SU-DHL-6 (cell line): Measurements from ENCODE around the gene POLRMT.
"Not testable (repeated sequence)": the region's sequence is repeated elsewhere in the genome, so short reads cannot be mapped to it uniquely, and the experiment has no call there.

Experiments used
- H2AFZ ChIP-seq: fragments of 200-600 bp; sonication (generic); 2 replicates; pipeline ENCODE4 v1.6.1; 2014; ENCODE audit warnings: low read depth, mild to moderate bottlenecking, moderate library complexity, mixed read lengths, antibody characterized with exemption, low read length; ENCODE audit not compliant: severe bottlenecking
- H3F3A ChIP-seq: fragments of 200-600 bp; shearing (Covaris generic); 2 replicates; pipeline ENCODE4 v1.6.0; 2016; ENCODE audit warnings: antibody characterized with exemption, mild to moderate bottlenecking; ENCODE audit not compliant: insufficient read depth
- H3K27ac ChIP-seq: fragments of 200-600 bp; sonication (generic); 2 replicates; pipeline ENCODE4 v1.5.1; 2016; ENCODE audit warnings: low read depth, mild to moderate bottlenecking, low read length, moderate library complexity, mixed read lengths
- H3K27me3 ChIP-seq: fragments of 200-600 bp; sonication (generic), shearing (Covaris generic); 2 replicates; pipeline ENCODE4 v1.6.0; 2014; ENCODE audit warnings: mild to moderate bottlenecking, low read length
- H3K36me3 ChIP-seq: fragments of 200-600 bp; sonication (generic); 2 replicates; pipeline ENCODE4 v1.6.1; 2014; ENCODE audit warnings: mild to moderate bottlenecking, low read length, mixed read lengths
- H3K4me2 ChIP-seq: fragments of 300-600, 200-600 bp; shearing (Covaris generic), sonication (generic); 2 replicates; pipeline ENCODE4 v1.6.0; 2014; ENCODE audit warnings: low read length, low read depth, mild to moderate bottlenecking; ENCODE audit not compliant: poor library complexity, severe bottlenecking
- H3K4me3 ChIP-seq: fragments of 200-600 bp; sonication (generic); 2 replicates; pipeline ENCODE4 v1.5.1; 2014; ENCODE audit warnings: antibody characterized with exemption, low read length, mild to moderate bottlenecking, mixed read lengths; ENCODE audit not compliant: insufficient read depth, poor library complexity, severe bottlenecking
- H3K79me2 ChIP-seq: fragments of 200-600 bp; sonication (generic); 2 replicates; pipeline ENCODE4 v1.6.1; 2014; ENCODE audit warnings: mild to moderate bottlenecking, low read length, moderate library complexity; ENCODE audit not compliant: insufficient read depth
- H3K9ac ChIP-seq: fragments of 200-600 bp; sonication (generic); 2 replicates; pipeline ENCODE4 v1.7.0; 2014; ENCODE audit warnings: mild to moderate bottlenecking, low read length
- H3K9me2 ChIP-seq: fragments of 200-600 bp; sonication (generic); replicated peaks from 2 replicates; pipeline ENCODE4 v1.6.1; 2014; ENCODE audit warnings: low read length; ENCODE audit not compliant: insufficient read depth
- H3K9me3 ChIP-seq: fragments of 200-600 bp; sonication (generic); 2 replicates; pipeline ENCODE4 v1.6.1; 2014; ENCODE audit warnings: low read length, mixed read lengths; ENCODE audit not compliant: insufficient read depth
- H4K20me1 ChIP-seq: fragments of 200-600 bp; sonication (generic); 2 replicates; pipeline ENCODE4 v1.6.1; 2014; ENCODE audit warnings: low read depth, mild to moderate bottlenecking, antibody characterized with exemption, low read length, moderate library complexity, mixed read lengths
- CTCF ChIP-seq: fragments of 200-600 bp; sonication (generic); IDR thresholded peaks from one replicate; pipeline ENCODE4 v1.5.1; 2017; ENCODE audit warnings: antibody characterized with exemption, mild to moderate bottlenecking, low read length, moderate library complexity; ENCODE audit not compliant: insufficient read depth, poor library complexity, severe bottlenecking
- EZH2phosphoT487 ChIP-seq: fragments of 200-600 bp; sonication (generic), shearing (Covaris generic); conservative IDR thresholded peaks from 2 replicates; pipeline ENCODE4 v1.6.1; 2018; ENCODE audit warnings: mild to moderate bottlenecking, antibody characterized with exemption, low read length, moderate library complexity, mixed read lengths

Gene POLRMT

GRCh38 chr19:623175-623916 lies 10.0 kb downstream of the POLRMT start:
- Histone ChIP-seq H3K36me3 (peaks cover under 1% of the 10 kb centered on the region; the same call in 1 of the 2 replicates), H3K79me2 (no peaks in the 10 kb centered on the region), H3F3A (no peaks in the 10 kb centered on the region), H3K27ac (no peak overlapping the region), H4K20me1 (no peaks in the 10 kb centered on the region), H2AFZ (no peak overlapping the region), H3K9me3 (no peaks in the 10 kb centered on the region), H3K27me3 (no peaks in the 10 kb centered on the region), H3K4me3 (no peak overlapping the region), H3K4me2 (no peak overlapping the region), H3K9me2 (no peaks in the 10 kb centered on the region), H3K9ac (no peak overlapping the region)
- TF ChIP-seq CTCF: no peak
- TF ChIP-seq EZH2phosphoT487: no peak

GRCh38 chr19:622666-623065 lies 10.7 kb downstream of the POLRMT start:
- H3K79me2 ChIP-seq: no peaks in the 10 kb centered on the region
- H3K9ac ChIP-seq: no peak overlapping the region
- no peaks in the 10 kb centered on the region for H3F3A ChIP-seq
- H3K4me3 ChIP-seq: no peak overlapping the region
- no peak overlapping the region for H3K27ac ChIP-seq
- no peak overlapping the region for H3K4me2 ChIP-seq
- H3K36me3 ChIP-seq: no peaks in the 10 kb centered on the region
- no peaks in the 10 kb centered on the region for H3K9me3 ChIP-seq
- H4K20me1 ChIP-seq: no peaks in the 10 kb centered on the region
- no peaks in the 10 kb centered on the region for H3K9me2 ChIP-seq
- no peak for TF ChIP-seq CTCF
- TF ChIP-seq EZH2phosphoT487: no peak
- no peak overlapping the region for H2AFZ ChIP-seq
- H3K27me3 ChIP-seq: no peaks in the 10 kb centered on the region

GRCh38 chr19:621819-622218 lies 11.5 kb downstream of the POLRMT start:
- H3K4me2 ChIP-seq: no peak overlapping the region
- no peak overlapping the region for H2AFZ ChIP-seq
- H3K9ac ChIP-seq: no peak overlapping the region
- no peaks in the 10 kb centered on the region for H4K20me1 ChIP-seq
- H3K36me3 ChIP-seq: no peaks in the 10 kb centered on the region
- H3K79me2 ChIP-seq: no peaks in the 10 kb centered on the region
- no peaks in the 10 kb centered on the region for H3F3A ChIP-seq
- no peaks in the 10 kb centered on the region for H3K9me2 ChIP-seq
- H3K9me3 ChIP-seq: no peaks in the 10 kb centered on the region
- no peak for TF ChIP-seq EZH2phosphoT487
- H3K27ac ChIP-seq: no peak overlapping the region
- H3K4me3 ChIP-seq: no peak overlapping the region
- H3K27me3 ChIP-seq: no peaks in the 10 kb centered on the region

GRCh38 chr19:621191-621590 lies 12.1 kb downstream of the POLRMT start:
- H2AFZ ChIP-seq, H3K27ac ChIP-seq, H3K4me3 ChIP-seq, H4K20me1 ChIP-seq, H3K27me3 ChIP-seq, H3K4me2 ChIP-seq, H3K9me2 ChIP-seq, H3K36me3 ChIP-seq, H3K79me2 ChIP-seq, H3K9ac ChIP-seq, H3K9me3 ChIP-seq, H3F3A ChIP-seq: not testable (repeated sequence)
